Mucosa of descending colon (tissue), 3 donors: ENCODE data around the gene EIF2S1. TPM values are rescaled to one million over a fixed set of nuclear protein-coding genes. Genes with fewer than 3 reads are reported as not detected.
"Not testable (repeated sequence)": the region's sequence is repeated elsewhere in the genome, so short reads cannot be mapped to it uniquely, and the experiment has no call there.

Source experiments
- ATAC-seq: fragments of 200-7000 bp; cut with Tn5 transposase; one replicate; pipeline ENCODE4 v1.9.1; 2020; ENCODE audit warnings: mild to moderate bottlenecking, moderate library complexity
- DNase-seq, 3 donors: peaks; one replicate each; pipeline ENCODE4 v3.0.0-alpha.2; 2020
- H3K36me3 ChIP-seq: fragments of 200-600 bp; one replicate; pipeline ENCODE4 v1.8.0; 2021; ENCODE audit warnings: low read depth, mild to moderate bottlenecking
- H3K4me1 ChIP-seq: fragments of 200-600 bp; one replicate; pipeline ENCODE4 v1.8.0; 2021; ENCODE audit warnings: low read depth, mild to moderate bottlenecking
- H3K4me3 ChIP-seq: fragments of 200-600 bp; one replicate; pipeline ENCODE4 v1.8.0; 2021; ENCODE audit warnings: mild to moderate bottlenecking
- H3K9me3 ChIP-seq: fragments of 200-600 bp; one replicate; pipeline ENCODE4 v1.8.0; 2021; ENCODE audit warnings: mild to moderate bottlenecking
- CTCF ChIP-seq: fragments of 200-600 bp; IDR thresholded peaks from one replicate; pipeline ENCODE4 v1.8.0; 2022; ENCODE audit warnings: antibody characterized with exemption, mild to moderate bottlenecking
- intact Hi-C, 2 donors: fragments of 100-400 bp; cut with DNase I in 1 of 2; cut with micrococcal nuclease in 1 of 2; formaldehyde crosslinking; loops; one replicate each; pipeline versions ENCODE4 v1.11.0 to v1.11.1; 2022; cut with DNase I, micrococcal nuclease
- total RNA-seq, 3 donors: library from RNA; stranded (reverse); fragmentation: NEBNext Ultra II Directional in 2 of 3; extraction: Animal tissue kit (Norgen Biotek cat#: 25700) in 2 of 3; gene quantifications; one replicate each; pipeline versions ENCODE4 v1.2.1 to v1.2.4, GENCODE V29; 2021 to 2023
- donor health status: DM: no; HTN: no; CAD: no; lungs with moderate emphysema.
- donor health status: DM: no; HTN: no; CAD: no.
- donor health status: DM: no; HTN: yes; CAD: no.

Gene EIF2S1
- total RNA-seq, 3 donors from 2014 or later = 35.7 to 111 (median 65.8) TPM

DNA sequence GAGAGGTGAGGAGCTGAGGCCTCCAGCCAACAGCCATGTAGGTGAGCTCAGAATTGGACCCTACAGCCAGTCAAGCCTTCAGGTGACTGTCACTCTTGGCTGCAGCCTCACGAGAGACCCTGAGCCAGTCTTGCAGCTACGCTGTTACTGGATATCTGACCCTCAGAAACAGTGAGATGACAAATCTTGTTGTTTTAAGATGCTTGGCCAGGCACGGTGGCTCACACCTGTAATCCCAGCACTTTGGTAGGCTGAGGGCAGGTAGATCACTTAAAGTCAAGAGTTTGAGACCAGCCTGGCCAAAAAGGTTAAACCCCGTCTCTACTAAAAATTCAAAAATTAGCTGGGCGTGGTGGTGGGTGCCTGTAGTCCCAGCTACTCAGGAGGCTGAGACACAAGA, 45.6 kb downstream of the EIF2S1 start:
- DNase-seq = no peak
- TF ChIP-seq CTCF = no peak
- intact Hi-C loops = no loop called here

DNA sequence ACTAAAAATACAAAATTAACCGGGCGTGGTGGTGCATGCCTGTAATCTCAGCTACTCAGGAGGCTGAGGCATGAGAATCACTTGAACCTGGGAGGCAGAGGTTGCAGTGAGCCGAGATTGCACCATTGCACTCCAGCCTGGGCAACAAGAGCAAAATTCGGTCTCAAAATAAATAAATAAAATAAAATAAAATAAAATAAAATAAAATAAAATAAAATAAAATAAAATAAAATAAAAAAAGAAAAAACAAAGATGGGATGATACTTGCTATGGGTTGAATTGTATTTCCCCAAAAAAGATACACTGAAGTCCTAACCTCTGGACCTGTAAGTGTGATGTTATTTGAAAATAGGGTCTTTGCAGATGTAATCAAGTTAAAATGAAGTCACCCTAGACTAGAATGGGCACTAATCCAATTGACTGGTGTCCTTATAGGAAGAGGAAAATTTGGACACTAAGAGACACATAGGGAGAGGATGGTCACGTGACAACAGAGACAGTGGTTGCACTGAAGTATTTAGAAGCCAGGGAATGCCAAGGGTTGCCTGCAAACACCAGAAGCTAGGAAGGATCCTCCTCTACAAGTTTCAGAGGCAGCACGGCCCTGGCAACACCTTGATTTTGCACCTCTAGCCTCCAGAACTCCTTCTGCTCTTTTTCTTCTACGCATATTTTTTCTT, 48.1 kb downstream of the EIF2S1 start:
- peaks cover 13% of the 10 kb centered on the region for H3K4me1 ChIP-seq
- intact Hi-C loops, DNase-seq: not testable (repeated sequence)

More for the DNA sequence above, 45.6 kb downstream of the EIF2S1 start:
- Histone ChIP-seq H3K4me1 (no peaks in the 10 kb centered on the region), H3K36me3 (no peaks in the 10 kb centered on the region), H3K9me3 (no peaks in the 10 kb centered on the region), H3K4me3 (no peak overlapping the region)
- ATAC-seq = no peak

GRCh38 chr14:67409461-67409860, 49.3 kb downstream of the EIF2S1 start:
- H3K4me1 ChIP-seq = peaks cover 13% of the 10 kb centered on the region
- H3K9me3 ChIP-seq = no peaks in the 10 kb centered on the region
- no peak overlapping the region for H3K4me3 ChIP-seq
- DNase-seq (no peak), ATAC-seq (no peak)
- intact Hi-C loops = no loop called here
- H3K36me3 ChIP-seq = no peaks in the 10 kb centered on the region
- TF ChIP-seq CTCF = no peak

More for the DNA sequence above, 48.1 kb downstream of the EIF2S1 start:
- ATAC-seq, H3K4me3 ChIP-seq, H3K9me3 ChIP-seq, H3K36me3 ChIP-seq: not testable (repeated sequence)

- H3K36me3 ChIP-seq = no peaks in the 10 kb centered on the region
- no peaks in the 10 kb centered on the region for H3K9me3 ChIP-seq
These were observed 50.2 kb downstream of the EIF2S1 start for GRCh38 chr14:67410313-67410712.

GRCh38 chr14:67411370-67411769, 51.2 kb downstream of the EIF2S1 start:
- peak overlapping the region; percentile 17 for H3K4me3 ChIP-seq
- no peaks in the 10 kb centered on the region for H3K36me3 ChIP-seq
- intact Hi-C loops = no loop called here
- TF ChIP-seq CTCF = no peak
- H3K4me1 ChIP-seq = peaks cover 13% of the 10 kb centered on the region
- no peaks in the 10 kb centered on the region for H3K9me3 ChIP-seq
- DNase-seq (no peak), ATAC-seq (peak; percentile 25)

More at GRCh38 chr14:67410313-67410712, 50.2 kb downstream of the EIF2S1 start:
- intact Hi-C loops = no loop called here
- H3K4me1 ChIP-seq = peaks cover 13% of the 10 kb centered on the region
- peak; percentile 69 for ATAC-seq
- H3K4me3 ChIP-seq = no peak overlapping the region
- peak; percentile 85 to 92 (median 87) for DNase-seq
- no peak for TF ChIP-seq CTCF

GRCh38 chr14:67411820-67412421, 51.8 kb downstream of the EIF2S1 start, which contains the start of gene PLEK2:
Gene PLEK2, minus strand, starts transcription at chr14:67412165. Its CDS starts 106 bp downstream, at chr14:67412059.
- peak; percentile 88 to 92 (median 90) for DNase-seq
- Histone ChIP-seq H3K4me1 (peaks cover 13% of the 10 kb centered on the region), H3K4me3 (peak within 1 kb of the TSS; percentile 17), H3K36me3 (no peaks in the 10 kb centered on the region), H3K9me3 (no peaks in the 10 kb centered on the region)
- TF ChIP-seq CTCF = no peak
- ATAC-seq = peak; percentile 87
- intact Hi-C loops = no loop called here
